OCI-LY7 (cell line): Measurements from ENCODE around the gene TNFRSF1A. TPM values are rescaled to one million over a fixed set of nuclear protein-coding genes. Genes with fewer than 3 reads are reported as not detected.
"Not testable (repeated sequence)": the region's sequence is repeated elsewhere in the genome, so short reads cannot be mapped to it uniquely, and the experiment has no call there.

Source experiments
- BruUV-seq: library from RNA; stranded (reverse); fragments of 400-500 nt; replicated peaks from 2 replicates; lab custom pipeline; 2021; lab: Mats Ljungman, UMichigan
- CTCF ChIA-PET: fragments of 300-600 bp; sonication (Branson Sonifier 250); formaldehyde crosslinking; loops from one replicate; lab custom pipeline; 2022; ENCODE audit warnings: antibody characterized with exemption; ENCODE audit not compliant: unreplicated experiment; lab: Charles Lee
- POLR2A ChIA-PET: fragments of 300-600 bp; sonication (Branson Sonifier 250); formaldehyde crosslinking; loops from one replicate; lab custom pipeline; 2022; ENCODE audit warnings: antibody characterized with exemption; lab: Charles Lee
- DNase-seq: peaks from one replicate; pipeline ENCODE4 v3.0.0-alpha.2; 2015; ENCODE audit warnings: low spot score
- H2AFZ ChIP-seq: fragments of 200-600 bp; sonication (generic), shearing (Covaris generic); 2 replicates; pipeline ENCODE4 v1.6.1; 2014; ENCODE audit warnings: mild to moderate bottlenecking, antibody characterized with exemption, low read length, moderate library complexity
- H3K27ac ChIP-seq: fragments of 200-600 bp; sonication (generic); 2 replicates; pipeline ENCODE4 v1.5.1; 2014; ENCODE audit warnings: mixed run types, low read depth, mild to moderate bottlenecking, moderate library complexity, low read length, inconsistent platforms; ENCODE audit not compliant: poor library complexity, severe bottlenecking
- H3K36me3 ChIP-seq: fragments of 200-600 bp; sonication (generic); 2 replicates; pipeline ENCODE4 v1.6.1; 2014; ENCODE audit warnings: mild to moderate bottlenecking, antibody characterized with exemption, low read length, moderate library complexity, mixed read lengths; ENCODE audit not compliant: insufficient read depth
- H3K4me1 ChIP-seq: fragments of 200-600 bp; sonication (generic); 2 replicates; pipeline ENCODE4 v1.5.1; 2014; ENCODE audit warnings: mild to moderate bottlenecking, low read length; ENCODE audit not compliant: insufficient read depth, poor library complexity, severe bottlenecking
- H3K4me2 ChIP-seq: fragments of 200-600 bp; sonication (generic); 2 replicates; pipeline ENCODE4 v1.6.1; 2014; ENCODE audit warnings: mild to moderate bottlenecking, low read length
- H3K4me3 ChIP-seq: fragments of 200-600 bp; sonication (generic); 2 replicates; pipeline ENCODE4 v1.5.1; 2014; ENCODE audit warnings: mild to moderate bottlenecking, low read depth, low read length; ENCODE audit not compliant: poor library complexity, severe bottlenecking
- H3K79me2 ChIP-seq: fragments of 200-600 bp; sonication (generic); 2 replicates; pipeline ENCODE4 v1.6.1; 2016; ENCODE audit warnings: low read depth, mild to moderate bottlenecking, low read length, moderate library complexity, mixed read lengths; ENCODE audit not compliant: insufficient read depth
- H3K9me2 ChIP-seq: fragments of 200-600 bp; sonication (generic); 2 replicates; pipeline ENCODE4 v1.6.1; 2016; ENCODE audit warnings: mild to moderate bottlenecking, low read length, mixed read lengths; ENCODE audit not compliant: insufficient read depth
- H3K9me3 ChIP-seq: fragments of 200-600 bp; sonication (generic); 2 replicates; pipeline ENCODE4 v1.6.1; 2014; ENCODE audit warnings: mild to moderate bottlenecking, mixed run types, low read length, mixed read lengths
- H4K20me1 ChIP-seq: fragments of 200-600 bp; sonication (generic); 2 replicates; pipeline ENCODE4 v1.6.1; 2014; ENCODE audit warnings: mild to moderate bottlenecking, antibody characterized with exemption, low read length, moderate library complexity, mixed read lengths; ENCODE audit not compliant: insufficient read depth
- CTCF ChIP-seq: fragments of 200-600 bp; sonication (generic); conservative IDR thresholded peaks from 2 replicates; pipeline ENCODE4 v1.5.1; 2014; ENCODE audit warnings: mild to moderate bottlenecking, antibody characterized with exemption, low read length, moderate library complexity, mixed read lengths
- EZH2phosphoT487 ChIP-seq: fragments of 200-600 bp; sonication (generic); IDR thresholded peaks from 2 replicates; pipeline ENCODE4 v1.6.1; 2018; ENCODE audit warnings: low read depth, borderline replicate concordance, mild to moderate bottlenecking, mixed run types, antibody characterized with exemption, low read length, moderate library complexity, mixed read lengths
- intact Hi-C: fragments of 100-400 bp; cut with micrococcal nuclease; formaldehyde crosslinking; loops from one replicate; pipeline ENCODE4 v1.10.0; 2022; ENCODE audit not compliant: unreplicated experiment
- total RNA-seq, 2 experiments: library from RNA; depleted of rRNA in 1 of 2; stranded (reverse); fragments of >200 nt in 1 of 2; shearing (Covaris generic) in 1 of 2; gene quantifications; 2 replicates each; pipeline ENCODE4 v1.2.3, GENCODE V29; 2014 to 2022

Gene TNFRSF1A
- total RNA-seq, 2 experiments from 2014 or later, result 37.3 to 50.9 TPM

- intact Hi-C loops, result loop anchor here (5.0 kb wide), 2 partner anchors 128 to 193 kb away; partner anchors contain the start of gene GAPDH
- Histone ChIP-seq H3K9me3 (no peaks in the 10 kb centered on the region), H3K36me3 (peaks cover 13% of the 10 kb centered on the region; the same call in 1 of the 2 replicates), H3K4me3 (peak overlapping the region; percentile 79), H3K4me2 (peak overlapping the region; percentile 85), H3K9me2 (no peaks in the 10 kb centered on the region), H4K20me1 (no peaks in the 10 kb centered on the region), H3K27ac (peak overlapping the region; percentile 56), H3K4me1 (peaks cover 79% of the 10 kb centered on the region), H3K79me2 (peaks cover 61% of the 10 kb centered on the region; the same call in 1 of the 2 replicates), H2AFZ (no peak overlapping the region)
- POLR2A ChIA-PET, result interaction anchor here (0.7 to 1.7 kb wide), 7 partner anchors 9 to 124 kb away, joined by 3 to 11 read pairs (median 3); no protein-coding TSS in a partner anchor
- no TSS peak for BruUV-seq
- CTCF ChIA-PET, result interaction anchor here (1.0 kb wide), 1 partner anchor 17 kb away, joined by 5 read pairs; no protein-coding TSS in a partner anchor
- DNase-seq, result no peak
- TF ChIP-seq CTCF (no peak), EZH2phosphoT487 (no peak)
Measured at GRCh38 chr12:6338955-6339354, 2.9 kb downstream of the TNFRSF1A start.

- H2AFZ ChIP-seq, H3K4me3 ChIP-seq, H3K9me2 ChIP-seq, BruUV-seq, CTCF ChIA-PET, H3K27ac ChIP-seq, H4K20me1 ChIP-seq, DNase-seq, H3K9me3 ChIP-seq: not testable (repeated sequence)
- H3K4me2 ChIP-seq, result 0 out of 2 replicates have a peak overlapping the region, but pooled peaks have one; percentile 85
- POLR2A ChIA-PET, result interaction anchor here (0.9 to 1.7 kb wide), 5 partner anchors 8 to 125 kb away, joined by 3 to 11 read pairs (median 3); no protein-coding TSS in a partner anchor
- peaks cover 17% of the 10 kb centered on the region for H3K36me3 ChIP-seq
- intact Hi-C loops, result loop anchor here (5.0 kb wide), 2 partner anchors 129 to 194 kb away; partner anchors contain the start of gene GAPDH
- H3K4me1 ChIP-seq, result peaks cover 75% of the 10 kb centered on the region
- H3K79me2 ChIP-seq, result peaks cover 61% of the 10 kb centered on the region; the same call in 1 of the 2 replicates
Measured at GRCh38 chr12:6338536-6338935, 3.3 kb downstream of the TNFRSF1A start.

- no peaks in the 10 kb centered on the region for H3K9me3 ChIP-seq
- H3K4me2 ChIP-seq, result peak overlapping the region; percentile 81
- no peak overlapping the region for H2AFZ ChIP-seq
- peak overlapping the region; percentile 80 for H3K27ac ChIP-seq
- no peak for DNase-seq
- ChIA-PET POLR2A (interaction anchor here (1.7 kb wide), 1 partner anchor 18 kb away, joined by 11 read pairs; no protein-coding TSS in a partner anchor), CTCF (no interaction called here)
- H3K9me2 ChIP-seq, result no peaks in the 10 kb centered on the region
- peaks cover 23% of the 10 kb centered on the region for H3K36me3 ChIP-seq
- BruUV-seq, result no TSS peak
- H4K20me1 ChIP-seq, result no peaks in the 10 kb centered on the region
- intact Hi-C loops, result loop anchor here (5.0 kb wide), 2 partner anchors 129 to 194 kb away; partner anchors contain the start of gene GAPDH
- H3K79me2 ChIP-seq, result peaks cover 61% of the 10 kb centered on the region; the same call in 1 of the 2 replicates
- H3K4me3 ChIP-seq, result no peak overlapping the region
- H3K4me1 ChIP-seq, result peaks cover 74% of the 10 kb centered on the region
- no peak for TF ChIP-seq CTCF
- no peak for TF ChIP-seq EZH2phosphoT487
Measured at GRCh38 chr12:6337958-6338433, 3.9 kb downstream of the TNFRSF1A start.
